Measurements from ENCODE around the gene PITPNM3.

PITPNM3 gene

GRCh38 chr17:6442775-6443174 is 113.6 kb downstream of the PITPNM3 start:
- ATAC-seq = no peak
- no peak for TF ChIP-seq ZNF565 (CRISPR knock-in tag; conservative IDR thresholded peaks at IDR 0.05; ENCODE audit: low read depth)

- ATAC-seq = no peak
- TF ChIP-seq PATZ1 (CRISPR knock-in tag; IDR thresholded peaks at IDR 0.05; ENCODE audit: borderline replicate concordance) = no peak
- no peak for TF ChIP-seq SNAI2 (CRISPR knock-in tag; IDR thresholded peaks at IDR 0.05)
- TF ChIP-seq ZC3H10 (CRISPR knock-in tag; IDR thresholded peaks at IDR 0.05) = no peak
- TF ChIP-seq GLIS3 (CRISPR knock-in tag; IDR thresholded peaks at IDR 0.05) = no peak
Observed at GRCh38 chr17:6439951-6440350, 116.4 kb downstream of the PITPNM3 start.

GRCh38 chr17:6437956-6438355 is 118.4 kb downstream of the PITPNM3 start:
- TF ChIP-seq ZNF565 (CRISPR knock-in tag; conservative IDR thresholded peaks at IDR 0.05; ENCODE audit: low read depth) = no peak
- TF ChIP-seq, protein P1, sequence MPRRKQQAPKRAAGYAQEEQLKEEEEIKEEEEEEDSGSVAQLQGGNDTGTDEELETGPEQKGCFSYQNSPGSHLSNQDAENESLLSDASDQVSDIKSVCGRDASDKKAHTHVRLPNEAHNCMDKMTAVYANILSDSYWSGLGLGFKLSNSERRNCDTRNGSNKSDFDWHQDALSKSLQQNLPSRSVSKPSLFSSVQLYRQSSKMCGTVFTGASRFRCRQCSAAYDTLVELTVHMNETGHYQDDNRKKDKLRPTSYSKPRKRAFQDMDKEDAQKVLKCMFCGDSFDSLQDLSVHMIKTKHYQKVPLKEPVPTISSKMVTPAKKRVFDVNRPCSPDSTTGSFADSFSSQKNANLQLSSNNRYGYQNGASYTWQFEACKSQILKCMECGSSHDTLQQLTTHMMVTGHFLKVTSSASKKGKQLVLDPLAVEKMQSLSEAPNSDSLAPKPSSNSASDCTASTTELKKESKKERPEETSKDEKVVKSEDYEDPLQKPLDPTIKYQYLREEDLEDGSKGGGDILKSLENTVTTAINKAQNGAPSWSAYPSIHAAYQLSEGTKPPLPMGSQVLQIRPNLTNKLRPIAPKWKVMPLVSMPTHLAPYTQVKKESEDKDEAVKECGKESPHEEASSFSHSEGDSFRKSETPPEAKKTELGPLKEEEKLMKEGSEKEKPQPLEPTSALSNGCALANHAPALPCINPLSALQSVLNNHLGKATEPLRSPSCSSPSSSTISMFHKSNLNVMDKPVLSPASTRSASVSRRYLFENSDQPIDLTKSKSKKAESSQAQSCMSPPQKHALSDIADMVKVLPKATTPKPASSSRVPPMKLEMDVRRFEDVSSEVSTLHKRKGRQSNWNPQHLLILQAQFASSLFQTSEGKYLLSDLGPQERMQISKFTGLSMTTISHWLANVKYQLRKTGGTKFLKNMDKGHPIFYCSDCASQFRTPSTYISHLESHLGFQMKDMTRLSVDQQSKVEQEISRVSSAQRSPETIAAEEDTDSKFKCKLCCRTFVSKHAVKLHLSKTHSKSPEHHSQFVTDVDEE (CRISPR knock-in tag; IDR thresholded peaks at IDR 0.05) = no peak
- TF ChIP-seq ARNTL (CRISPR knock-in tag; IDR thresholded peaks at IDR 0.05; ENCODE audit: borderline replicate concordance, low read depth) = no peak
- TF ChIP-seq TCF4 (CRISPR knock-in tag; IDR thresholded peaks at IDR 0.05; ENCODE audit: borderline replicate concordance) = no peak
- TF ChIP-seq CSRNP3 (CRISPR knock-in tag; IDR thresholded peaks at IDR 0.05) = no peak
- TF ChIP-seq SNAI2 (CRISPR knock-in tag; IDR thresholded peaks at IDR 0.05) = no peak
- TF ChIP-seq PPARA (CRISPR knock-in tag; IDR thresholded peaks at IDR 0.05; ENCODE audit: borderline replicate concordance) = no peak
- no peak for TF ChIP-seq ESRRG (CRISPR knock-in tag; IDR thresholded peaks at IDR 0.05)
- TF ChIP-seq ZFP30 (CRISPR knock-in tag; IDR thresholded peaks at IDR 0.05) = no peak
- ATAC-seq = no peak

DNA sequence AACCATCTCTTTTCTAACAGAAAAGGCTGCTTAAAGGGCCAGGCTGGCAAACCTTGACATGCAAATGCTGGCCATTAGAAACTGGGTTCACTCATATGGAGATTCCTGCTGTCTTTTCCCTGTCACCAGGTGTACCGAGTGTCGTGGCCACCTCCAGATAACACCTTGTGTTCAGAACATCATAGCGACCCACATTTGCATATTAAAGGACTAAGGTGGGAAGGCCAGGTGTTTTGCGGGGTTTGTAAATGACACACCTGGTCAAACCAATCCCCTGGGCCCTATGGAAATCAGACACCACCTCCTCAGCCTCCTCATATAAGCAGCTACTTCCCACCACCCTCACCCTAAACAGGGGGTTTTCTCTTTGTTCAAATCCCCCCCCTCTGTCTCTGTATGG is 118.9 kb downstream of the PITPNM3 start:
- ATAC-seq = no peak
- TF ChIP-seq CSRNP3 (CRISPR knock-in tag; IDR thresholded peaks at IDR 0.05) = no peak
- TF ChIP-seq ZC3H10 (CRISPR knock-in tag; IDR thresholded peaks at IDR 0.05) = no peak
- TF ChIP-seq TOX (CRISPR knock-in tag; IDR thresholded peaks at IDR 0.05; ENCODE audit: borderline replicate concordance) = no peak
- TF ChIP-seq, protein P1 (CRISPR knock-in tag; IDR thresholded peaks at IDR 0.05) = no peak
- no peak for TF ChIP-seq GLIS3 (CRISPR knock-in tag; IDR thresholded peaks at IDR 0.05)
- no peak for TF ChIP-seq PATZ1 (CRISPR knock-in tag; IDR thresholded peaks at IDR 0.05; ENCODE audit: borderline replicate concordance)
- TF ChIP-seq TCF4 (CRISPR knock-in tag; IDR thresholded peaks at IDR 0.05; ENCODE audit: borderline replicate concordance) = no peak
- TF ChIP-seq PPARA (CRISPR knock-in tag; IDR thresholded peaks at IDR 0.05; ENCODE audit: borderline replicate concordance) = no peak
- no peak for TF ChIP-seq SNAI2 (CRISPR knock-in tag; IDR thresholded peaks at IDR 0.05)
- no peak for TF ChIP-seq RARB (CRISPR knock-in tag; IDR thresholded peaks at IDR 0.05)
- no peak for TF ChIP-seq ESRRG (CRISPR knock-in tag; IDR thresholded peaks at IDR 0.05)
- no peak for TF ChIP-seq ZNF565 (CRISPR knock-in tag; conservative IDR thresholded peaks at IDR 0.05; ENCODE audit: low read depth)
- TF ChIP-seq ZNF8 (CRISPR knock-in tag; IDR thresholded peaks at IDR 0.05) = no peak
- no peak for TF ChIP-seq BACH2 (CRISPR knock-in tag; IDR thresholded peaks at IDR 0.05; ENCODE audit: borderline replicate concordance)
- TF ChIP-seq, protein P2, sequence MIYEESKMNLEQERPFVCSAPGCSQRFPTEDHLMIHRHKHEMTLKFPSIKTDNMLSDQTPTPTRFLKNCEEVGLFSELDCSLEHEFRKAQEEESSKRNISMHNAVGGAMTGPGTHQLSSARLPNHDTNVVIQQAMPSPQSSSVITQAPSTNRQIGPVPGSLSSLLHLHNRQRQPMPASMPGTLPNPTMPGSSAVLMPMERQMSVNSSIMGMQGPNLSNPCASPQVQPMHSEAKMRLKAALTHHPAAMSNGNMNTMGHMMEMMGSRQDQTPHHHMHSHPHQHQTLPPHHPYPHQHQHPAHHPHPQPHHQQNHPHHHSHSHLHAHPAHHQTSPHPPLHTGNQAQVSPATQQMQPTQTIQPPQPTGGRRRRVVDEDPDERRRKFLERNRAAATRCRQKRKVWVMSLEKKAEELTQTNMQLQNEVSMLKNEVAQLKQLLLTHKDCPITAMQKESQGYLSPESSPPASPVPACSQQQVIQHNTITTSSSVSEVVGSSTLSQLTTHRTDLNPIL (CRISPR knock-in tag; IDR thresholded peaks at IDR 0.05; ENCODE audit: low read depth) = no peak
- no peak for TF ChIP-seq ISL1 (CRISPR knock-in tag; IDR thresholded peaks at IDR 0.05)
- TF ChIP-seq ZFP3 (CRISPR knock-in tag; IDR thresholded peaks at IDR 0.05) = no peak

Data from SK-N-SH treated with all-trans-retinoic acid at 6 μM for 48 hours (cell line).